Subcutaneous adipose tissue (tissue), 4 donors: Measurements from ENCODE around the gene GNA14. TPM values are rescaled to one million over a fixed set of nuclear protein-coding genes. Genes with fewer than 3 reads are reported as not detected.

Experiments
- total RNA-seq, 4 donors: library from RNA; depleted of rRNA; stranded (reverse); fragments of >200 nt; gene quantifications; one replicate each; pipeline ENCODE4 v1.1.0, GENCODE V29; 2016
- TF ChIP-seq, protein P1 (sequence below): fragments of 450-650 bp; IDR thresholded peaks from one replicate; pipeline ENCODE4 v1.5.1; 2016; ENCODE audit warnings: low read depth, mild to moderate bottlenecking, control low read depth, antibody characterized with exemption, moderate library complexity

The GNA14 gene
- total RNA-seq, 4 donors from 2014 or later, result 0.98 to 6.4 (median 3.7) TPM

DNA sequence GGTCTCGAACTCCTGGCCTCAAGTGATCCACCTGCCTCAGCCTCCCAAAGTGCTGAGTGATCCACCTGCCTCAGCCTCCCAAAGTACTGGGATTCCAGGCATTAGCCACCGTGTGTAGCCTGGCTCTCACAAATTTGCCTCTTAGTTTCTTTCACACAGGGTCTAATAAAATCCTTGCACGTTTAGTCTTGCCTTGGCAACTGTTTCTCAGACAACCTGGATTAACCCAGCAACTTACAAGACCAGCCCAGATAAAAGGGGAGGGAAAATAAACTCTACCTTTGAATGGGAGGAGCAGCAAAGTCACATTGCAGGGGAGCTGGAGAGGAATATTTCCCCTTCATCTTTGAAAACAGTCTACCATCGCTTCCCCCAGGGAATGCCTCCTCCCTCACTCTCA is 29.3 kb upstream of the GNA14 start:
- TF ChIP-seq, protein P1, sequence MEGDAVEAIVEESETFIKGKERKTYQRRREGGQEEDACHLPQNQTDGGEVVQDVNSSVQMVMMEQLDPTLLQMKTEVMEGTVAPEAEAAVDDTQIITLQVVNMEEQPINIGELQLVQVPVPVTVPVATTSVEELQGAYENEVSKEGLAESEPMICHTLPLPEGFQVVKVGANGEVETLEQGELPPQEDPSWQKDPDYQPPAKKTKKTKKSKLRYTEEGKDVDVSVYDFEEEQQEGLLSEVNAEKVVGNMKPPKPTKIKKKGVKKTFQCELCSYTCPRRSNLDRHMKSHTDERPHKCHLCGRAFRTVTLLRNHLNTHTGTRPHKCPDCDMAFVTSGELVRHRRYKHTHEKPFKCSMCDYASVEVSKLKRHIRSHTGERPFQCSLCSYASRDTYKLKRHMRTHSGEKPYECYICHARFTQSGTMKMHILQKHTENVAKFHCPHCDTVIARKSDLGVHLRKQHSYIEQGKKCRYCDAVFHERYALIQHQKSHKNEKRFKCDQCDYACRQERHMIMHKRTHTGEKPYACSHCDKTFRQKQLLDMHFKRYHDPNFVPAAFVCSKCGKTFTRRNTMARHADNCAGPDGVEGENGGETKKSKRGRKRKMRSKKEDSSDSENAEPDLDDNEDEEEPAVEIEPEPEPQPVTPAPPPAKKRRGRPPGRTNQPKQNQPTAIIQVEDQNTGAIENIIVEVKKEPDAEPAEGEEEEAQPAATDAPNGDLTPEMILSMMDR, result no peak

DNA sequence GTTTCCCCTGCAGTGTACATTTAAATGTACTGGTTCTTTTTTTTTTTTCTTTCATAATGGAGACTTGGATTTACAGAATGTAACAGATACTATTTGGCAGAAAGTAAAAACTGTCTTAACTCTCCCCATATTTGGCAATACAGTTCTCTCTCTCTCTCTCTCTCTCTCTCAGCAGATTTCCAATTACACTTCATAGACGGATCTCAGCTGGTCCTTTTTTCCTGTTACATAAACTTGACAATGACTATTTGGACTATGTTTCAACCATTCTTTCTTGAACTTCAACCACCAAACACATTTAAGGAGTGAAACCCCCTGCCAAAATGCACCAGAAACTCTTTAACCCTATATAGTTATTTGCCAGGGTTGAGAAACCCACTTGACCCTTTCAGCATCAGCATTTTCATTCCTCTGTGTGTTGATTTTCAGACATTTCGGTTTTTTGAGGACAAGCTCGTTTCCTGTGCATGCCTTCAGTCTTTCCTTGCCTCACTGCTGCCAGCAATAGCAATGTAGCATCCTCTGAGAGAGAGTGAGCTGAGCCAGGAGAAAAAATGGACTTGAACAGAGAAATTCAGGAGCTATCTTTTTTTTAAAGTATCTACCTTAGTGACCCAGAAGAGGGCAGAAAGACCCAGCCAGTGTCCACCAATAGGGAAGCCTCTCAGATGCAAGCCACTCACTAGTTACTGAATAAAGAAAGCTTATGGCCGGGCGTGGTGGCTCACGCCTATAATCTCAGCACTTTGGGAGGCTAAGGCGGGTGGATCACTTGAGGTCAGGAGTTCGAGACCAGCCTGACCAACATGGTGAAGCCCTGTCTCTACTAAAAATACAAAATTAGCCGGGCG is 26.0 kb upstream of the GNA14 start:
- TF ChIP-seq, protein P1, result no peak

DNA sequence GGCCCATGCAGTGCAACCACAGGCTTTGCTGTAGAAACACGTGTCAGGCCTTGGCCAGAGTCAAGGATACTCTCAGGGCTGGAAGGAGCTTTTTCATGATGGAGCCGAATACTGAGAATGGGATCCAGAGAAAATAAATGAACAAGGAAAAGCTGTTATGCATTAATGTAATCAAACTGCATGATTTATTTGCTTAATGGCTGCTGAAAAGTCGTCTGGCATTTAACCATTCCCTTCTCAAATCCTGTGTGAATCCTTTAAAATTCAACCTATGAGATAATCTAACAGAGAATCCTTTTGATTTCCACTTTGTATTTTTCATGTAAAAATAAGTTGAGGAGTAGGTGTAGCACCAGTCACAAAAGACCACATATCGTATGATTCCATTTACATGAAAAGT is 24.1 kb upstream of the GNA14 start:
- TF ChIP-seq, protein P1, result no peak

DNA sequence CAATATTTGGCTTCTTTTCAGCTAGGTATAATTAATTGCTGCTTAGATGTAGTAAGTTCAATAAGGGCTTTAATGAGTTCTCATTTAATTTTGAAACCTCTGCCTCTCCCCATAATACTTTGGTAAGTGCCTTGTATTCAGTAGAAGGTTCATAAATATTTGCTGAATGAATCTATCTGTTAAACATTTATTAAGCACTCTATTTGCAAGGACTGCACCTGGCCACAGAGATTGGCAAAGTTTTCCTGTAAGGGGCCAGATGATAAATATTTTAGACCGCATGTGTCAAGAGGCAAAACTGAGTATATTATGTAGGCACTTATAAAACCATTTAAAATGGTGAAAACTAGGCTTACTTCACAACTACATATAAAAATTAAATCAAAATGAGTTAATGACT is 19.0 kb upstream of the GNA14 start:
- TF ChIP-seq, protein P1, result no peak

DNA sequence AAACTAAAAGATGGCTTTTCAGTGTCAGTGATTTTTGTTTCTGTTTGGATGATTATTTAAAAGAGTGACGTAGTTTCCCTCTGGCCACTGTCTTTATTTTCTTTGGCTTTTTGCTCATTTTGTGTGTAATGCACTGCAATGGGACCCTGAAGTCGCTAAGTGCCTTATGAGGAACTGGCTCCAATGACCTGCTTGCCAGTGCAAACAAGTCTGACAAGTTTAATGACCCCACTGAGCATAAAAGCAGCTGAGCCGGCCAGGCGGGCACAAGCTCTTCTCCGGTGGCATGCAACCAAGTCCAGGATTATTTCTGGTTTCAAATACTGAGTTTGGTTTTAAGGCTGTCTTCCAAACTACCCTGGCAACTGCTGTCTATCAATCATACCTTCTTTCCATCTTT is 15.6 kb upstream of the GNA14 start:
- TF ChIP-seq, protein P1, result no peak

DNA sequence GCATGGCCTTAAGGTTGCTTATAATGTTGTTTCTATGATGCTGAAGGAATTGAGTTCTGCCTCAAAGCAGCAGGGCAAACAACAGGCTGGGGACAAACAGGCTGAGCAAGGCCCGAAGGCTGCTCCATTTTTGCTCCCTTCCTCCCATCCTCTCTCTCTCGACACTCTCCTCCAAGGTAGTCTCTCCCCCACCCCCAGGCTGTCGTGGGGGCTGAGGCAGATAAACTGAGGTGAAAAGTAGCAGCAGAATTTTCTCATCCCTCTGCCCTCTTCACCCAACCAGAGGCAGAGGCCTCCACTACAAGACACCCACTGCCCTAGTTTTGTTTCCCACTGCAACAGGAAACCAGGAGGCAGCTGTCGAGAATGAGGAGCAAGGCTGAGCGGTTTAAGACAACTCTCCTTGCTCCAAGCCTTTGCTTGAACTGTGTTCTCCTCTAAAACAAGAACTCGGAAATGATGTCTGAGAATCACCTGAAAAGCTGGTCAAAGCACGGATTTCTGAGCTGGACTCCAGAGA is 13.5 kb upstream of the GNA14 start:
- TF ChIP-seq, protein P1, result no peak

DNA sequence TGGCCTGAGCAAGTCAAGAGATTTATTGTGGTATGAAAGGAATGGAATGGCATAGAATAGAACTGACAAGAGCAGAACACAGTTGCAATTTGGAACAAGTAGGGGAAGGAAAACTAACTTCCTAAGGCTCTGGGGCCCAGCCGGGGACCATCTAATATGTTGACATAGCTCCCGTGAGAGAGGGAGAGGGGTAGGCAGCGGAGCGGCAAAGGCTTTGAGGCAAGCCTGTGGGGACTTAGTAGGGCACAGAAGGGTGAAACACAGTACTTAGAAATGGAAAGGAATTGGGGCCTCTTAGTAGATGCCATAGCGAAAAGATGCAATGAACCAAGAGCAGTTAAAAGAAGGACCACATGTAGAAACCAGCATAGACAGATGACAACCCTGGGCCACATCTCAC is 11.8 kb upstream of the GNA14 start:
- TF ChIP-seq, protein P1, result no peak
